Fibroblast of villous mesenchyme (primary cell): Measurements from ENCODE around the gene SLC25A26. TPM values are rescaled to one million over a fixed set of nuclear protein-coding genes. Genes with fewer than 3 reads are reported as not detected.
A peak's percentile ranks its signal among the peaks of the same experiment; 100 is the strongest.

Experiments used
- DNase-seq: peaks from one replicate; pipeline ENCODE4 v3.0.0-alpha.2; 2010; ENCODE audit warnings: low read depth
- H3K4me3 ChIP-seq: 2 replicates; pipeline ENCODE4 v1.5.1; 2011; ENCODE audit warnings: low read depth, mild to moderate bottlenecking, low read length
- total RNA-seq: library from RNA; depleted of rRNA; stranded (reverse); fragments of >200 nt; gene quantifications from 2 replicates; pipeline ENCODE4 v1.2.3, GENCODE V29; 2012
- TF ChIP-seq, protein P1 (sequence below): IDR thresholded peaks from 2 replicates; pipeline ENCODE4 v1.5.1; 2012; ENCODE audit warnings: low read depth, mild to moderate bottlenecking, low read length; ENCODE audit not compliant: insufficient read depth

The SLC25A26 gene
- total RNA-seq, 1 donor: 18.1 TPM

- DNase-seq: no peak
- TF ChIP-seq, protein P1, sequence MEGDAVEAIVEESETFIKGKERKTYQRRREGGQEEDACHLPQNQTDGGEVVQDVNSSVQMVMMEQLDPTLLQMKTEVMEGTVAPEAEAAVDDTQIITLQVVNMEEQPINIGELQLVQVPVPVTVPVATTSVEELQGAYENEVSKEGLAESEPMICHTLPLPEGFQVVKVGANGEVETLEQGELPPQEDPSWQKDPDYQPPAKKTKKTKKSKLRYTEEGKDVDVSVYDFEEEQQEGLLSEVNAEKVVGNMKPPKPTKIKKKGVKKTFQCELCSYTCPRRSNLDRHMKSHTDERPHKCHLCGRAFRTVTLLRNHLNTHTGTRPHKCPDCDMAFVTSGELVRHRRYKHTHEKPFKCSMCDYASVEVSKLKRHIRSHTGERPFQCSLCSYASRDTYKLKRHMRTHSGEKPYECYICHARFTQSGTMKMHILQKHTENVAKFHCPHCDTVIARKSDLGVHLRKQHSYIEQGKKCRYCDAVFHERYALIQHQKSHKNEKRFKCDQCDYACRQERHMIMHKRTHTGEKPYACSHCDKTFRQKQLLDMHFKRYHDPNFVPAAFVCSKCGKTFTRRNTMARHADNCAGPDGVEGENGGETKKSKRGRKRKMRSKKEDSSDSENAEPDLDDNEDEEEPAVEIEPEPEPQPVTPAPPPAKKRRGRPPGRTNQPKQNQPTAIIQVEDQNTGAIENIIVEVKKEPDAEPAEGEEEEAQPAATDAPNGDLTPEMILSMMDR: no peak
- H3K4me3 ChIP-seq: no peak overlapping the region
Measured at GRCh38 chr3:66411961-66412887, 191.4 kb downstream of the SLC25A26 start.

- peak; percentile 51 for DNase-seq
- H3K4me3 ChIP-seq: no peak overlapping the region
- TF ChIP-seq, protein P1: no peak
Measured at GRCh38 chr3:66413151-66413751, 192.4 kb downstream of the SLC25A26 start.

GRCh38 chr3:66414846-66415245, 194.0 kb downstream of the SLC25A26 start:
- TF ChIP-seq, protein P1: no peak

GRCh38 chr3:66415867-66416428, 195.1 kb downstream of the SLC25A26 start:
- DNase-seq: no peak
- H3K4me3 ChIP-seq: no peak overlapping the region
- TF ChIP-seq, protein P1: no peak

More at GRCh38 chr3:66414846-66415245, 194.0 kb downstream of the SLC25A26 start:
- no peak overlapping the region for H3K4me3 ChIP-seq
- DNase-seq: no peak

DNA sequence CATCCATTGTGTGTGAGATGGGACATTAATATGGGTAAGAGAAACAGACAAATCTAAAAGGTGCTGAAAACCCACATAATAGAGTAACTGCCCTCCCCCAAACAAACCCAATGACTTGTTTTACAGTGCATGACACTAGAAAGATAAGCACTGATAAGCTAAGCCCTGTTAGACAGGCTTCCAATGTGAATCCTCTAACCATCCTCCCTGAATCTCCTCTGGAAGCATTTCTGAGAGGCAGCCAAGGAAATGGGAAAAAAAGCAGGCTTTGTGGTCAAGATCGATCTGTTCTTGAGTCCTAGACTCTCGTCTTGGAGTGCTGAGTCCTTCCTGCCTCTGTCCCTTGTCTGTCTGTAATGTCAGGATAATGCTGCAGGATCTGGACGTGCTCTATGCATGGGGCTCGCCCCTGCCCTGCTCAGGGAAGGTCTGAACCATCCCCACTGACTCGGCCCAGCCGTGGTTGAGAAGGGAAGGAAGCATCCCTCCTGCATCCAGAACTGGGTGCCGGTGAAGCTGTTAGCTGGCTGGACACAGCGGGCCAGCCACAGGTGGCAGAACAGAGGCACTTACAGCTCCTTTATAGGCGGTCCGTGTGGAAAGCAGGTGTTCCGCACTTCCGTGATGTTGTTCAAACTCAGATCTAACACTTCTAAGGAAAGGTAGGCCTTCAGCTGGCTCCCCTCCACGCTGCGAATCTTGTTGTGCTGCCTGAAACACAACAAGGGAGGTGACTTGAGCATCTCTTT, 195.9 kb downstream of the SLC25A26 start:
- peak; percentile 76 for DNase-seq
- no peak overlapping the region for H3K4me3 ChIP-seq
- TF ChIP-seq, protein P1: no peak

DNA sequence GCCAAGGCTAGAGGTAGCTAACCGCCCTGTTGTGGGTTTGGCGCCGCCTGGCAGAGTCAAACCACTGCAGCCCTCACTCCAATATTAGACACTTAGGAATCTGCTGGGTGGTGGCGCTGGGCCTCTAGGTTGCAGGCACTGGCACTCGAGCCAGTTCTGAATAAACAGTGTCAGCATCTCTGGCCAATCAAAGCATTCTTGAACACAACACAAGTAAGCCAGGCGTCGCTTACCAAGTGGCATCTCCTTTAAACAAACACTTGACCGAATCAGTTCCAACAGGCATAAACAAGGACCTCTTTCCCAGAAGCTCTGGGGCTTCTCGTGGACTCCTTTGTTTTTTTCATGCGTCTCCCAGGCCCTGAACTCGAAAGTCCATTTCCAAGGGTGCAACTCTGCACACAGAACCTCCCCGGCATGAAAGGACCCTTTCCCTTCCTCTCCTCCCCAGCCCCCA, 197.7 kb downstream of the SLC25A26 start:
- H3K4me3 ChIP-seq: no peak overlapping the region
- TF ChIP-seq, protein P1: no peak
- no peak for DNase-seq
